ES-I3 (cell line): ENCODE results near the gene GNPAT.

Experiments
- H3K36me3 ChIP-seq: 2 replicates; pipeline ENCODE4 v1.6.1; 2013; ENCODE audit warnings: mild to moderate bottlenecking, low read length, control low read depth, moderate library complexity; ENCODE audit not compliant: insufficient read depth
- H3K4me1 ChIP-seq: 2 replicates; pipeline ENCODE4 v1.6.1; 2013; ENCODE audit warnings: mild to moderate bottlenecking, control low read depth, low read length; ENCODE audit not compliant: insufficient read depth
- H3K9ac ChIP-seq: 2 replicates; pipeline ENCODE4 v1.6.1; 2013; ENCODE audit warnings: low read depth, mild to moderate bottlenecking, low read length, moderate library complexity
- H3K9me3 ChIP-seq: 2 replicates; pipeline ENCODE4 v1.6.1; 2013; ENCODE audit warnings: mild to moderate bottlenecking, low read length, moderate library complexity; ENCODE audit not compliant: control insufficient read depth, insufficient read depth

The GNPAT gene

GRCh38 chr1:231310391-231310934, 69.5 kb downstream of the GNPAT start:
- Histone ChIP-seq H3K9ac (no peak overlapping the region), H3K4me1 (no peaks in the 10 kb centered on the region), H3K9me3 (no peaks in the 10 kb centered on the region), H3K36me3 (no peaks in the 10 kb centered on the region)

- Histone ChIP-seq H3K4me1 (no peaks in the 10 kb centered on the region), H3K9ac (no peak overlapping the region), H3K9me3 (no peaks in the 10 kb centered on the region), H3K36me3 (no peaks in the 10 kb centered on the region)
These were observed 70.9 kb downstream of the GNPAT start for GRCh38 chr1:231311720-231312431.

- Histone ChIP-seq H3K36me3 (no peaks in the 10 kb centered on the region), H3K4me1 (no peaks in the 10 kb centered on the region), H3K9ac (no peak overlapping the region), H3K9me3 (no peaks in the 10 kb centered on the region)
These were observed 71.4 kb downstream of the GNPAT start for GRCh38 chr1:231312432-231312788.

GRCh38 chr1:231313661-231314060, 72.6 kb downstream of the GNPAT start:
- Histone ChIP-seq H3K4me1 (no peaks in the 10 kb centered on the region), H3K9ac (no peak overlapping the region)

GRCh38 chr1:231315887-231316286, 74.9 kb downstream of the GNPAT start:
- H3K9me3 ChIP-seq = no peaks in the 10 kb centered on the region

More at GRCh38 chr1:231313661-231314060, 72.6 kb downstream of the GNPAT start:
- no peaks in the 10 kb centered on the region for H3K9me3 ChIP-seq
- H3K36me3 ChIP-seq = no peaks in the 10 kb centered on the region

GRCh38 chr1:231317306-231318014, 76.4 kb downstream of the GNPAT start:
- Histone ChIP-seq H3K36me3 (no peaks in the 10 kb centered on the region), H3K9me3 (no peaks in the 10 kb centered on the region), H3K9ac (no peak overlapping the region), H3K4me1 (no peaks in the 10 kb centered on the region)

More at GRCh38 chr1:231315887-231316286, 74.9 kb downstream of the GNPAT start:
- Histone ChIP-seq H3K36me3 (no peaks in the 10 kb centered on the region), H3K4me1 (no peaks in the 10 kb centered on the region), H3K9ac (no peak overlapping the region)

- no peaks in the 10 kb centered on the region for H3K9me3 ChIP-seq
- no peaks in the 10 kb centered on the region for H3K4me1 ChIP-seq
- no peak overlapping the region for H3K9ac ChIP-seq
- no peaks in the 10 kb centered on the region for H3K36me3 ChIP-seq
These were observed 77.0 kb downstream of the GNPAT start for GRCh38 chr1:231318015-231318355.

- Histone ChIP-seq H3K4me1 (no peaks in the 10 kb centered on the region; the same call in 1 of the 2 replicates), H3K9ac (no peak overlapping the region), H3K9me3 (no peaks in the 10 kb centered on the region), H3K36me3 (no peaks in the 10 kb centered on the region)
These were observed 77.6 kb downstream of the GNPAT start for GRCh38 chr1:231318568-231318967.

GRCh38 chr1:231319080-231319479, 78.1 kb downstream of the GNPAT start:
- Histone ChIP-seq H3K9ac (no peak overlapping the region), H3K4me1 (no peaks in the 10 kb centered on the region; the same call in 1 of the 2 replicates), H3K36me3 (no peaks in the 10 kb centered on the region), H3K9me3 (no peaks in the 10 kb centered on the region)

- Histone ChIP-seq H3K36me3 (no peaks in the 10 kb centered on the region), H3K9ac (no peak overlapping the region), H3K9me3 (no peaks in the 10 kb centered on the region), H3K4me1 (no peaks in the 10 kb centered on the region; the same call in 1 of the 2 replicates)
These were observed 82.0 kb downstream of the GNPAT start for GRCh38 chr1:231322880-231323530.

- H3K9me3 ChIP-seq = no peaks in the 10 kb centered on the region
- H3K9ac ChIP-seq = no peak overlapping the region
- no peaks in the 10 kb centered on the region for H3K36me3 ChIP-seq
- H3K4me1 ChIP-seq = no peaks in the 10 kb centered on the region; the same call in 1 of the 2 replicates
These were observed 83.6 kb downstream of the GNPAT start for GRCh38 chr1:231324660-231325059.

- no peak overlapping the region for H3K9ac ChIP-seq
- H3K4me1 ChIP-seq = no peaks in the 10 kb centered on the region; the same call in 1 of the 2 replicates
- no peaks in the 10 kb centered on the region for H3K36me3 ChIP-seq
- H3K9me3 ChIP-seq = no peaks in the 10 kb centered on the region
These were observed 85.2 kb downstream of the GNPAT start for GRCh38 chr1:231326248-231326647.
